A549 (cell line): ENCODE measurements around the gene SGSM1. TPM values are rescaled to one million over a fixed set of nuclear protein-coding genes. Genes with fewer than 3 reads are reported as not detected.

Source experiments
- ATAC-seq, 2 experiments: fragments of 200-7000 bp in 1 of 2; fragments of >200 bp in 1 of 2; cut with Nextera tagmentation in 1 of 2; cut with Tn5 transposase in 1 of 2; 3 replicates each; pipeline versions ENCODE4 v1.8.0 to v1.9.1; 2018 to 2020; ENCODE audit warnings: mild to moderate bottlenecking in 1 of 2, moderate library complexity in 1 of 2
- CTCF ChIA-PET: fragments of 300-600 bp; sonication (Branson Sonifier 250); formaldehyde crosslinking; extraction: SDS; loops from one replicate; lab custom pipeline; 2021; ENCODE audit warnings: antibody characterized with exemption, inconsistent platforms; lab: Yijun Ruan, JAX
- POLR2A ChIA-PET: fragments of 350-600 bp; formaldehyde crosslinking; extraction: SDS; loops from one replicate; lab custom pipeline; 2021; ENCODE audit warnings: antibody characterized with exemption, inconsistent platforms; lab: Yijun Ruan, JAX
- DNase-seq, 2 experiments: peaks; one replicate each; pipeline versions ENCODE4 v3.0.0 to v3.0.0-alpha.2; 2011 to 2016; ENCODE audit warnings: low read depth in 1 of 2, low spot score in 1 of 2
- FAIRE-seq: peaks from 2 replicates; lab custom pipeline; 2011; peaks lifted over from hg19 to GRCh38; lab: Jason Lieb, UNC
- H3K27ac ChIP-seq, 2 experiments: fragments of >200 bp; sonication (Bioruptor Twin); formaldehyde crosslinking; 3 replicates each; pipeline ENCODE4 v1.5.1; 2016 to 2017
- H3K4me1 ChIP-seq: fragments of >200 bp; sonication (Bioruptor Twin); formaldehyde crosslinking; 3 replicates; pipeline ENCODE4 v1.6.1; 2016
- H3K4me2 ChIP-seq: fragments of >200 bp; sonication (Bioruptor Twin); formaldehyde crosslinking; 3 replicates; pipeline ENCODE4 v1.6.1; 2016
- H3K4me3 ChIP-seq: fragments of >200 bp; sonication (Bioruptor Twin); formaldehyde crosslinking; 3 replicates; pipeline ENCODE4 v1.5.1; 2016
- H3K9me3 ChIP-seq: fragments of >200 bp; sonication (Bioruptor Twin); formaldehyde crosslinking; 3 replicates; pipeline ENCODE4 v1.6.1; 2016
- CHD2 ChIP-seq: fragments of 150-350 bp; IDR thresholded peaks from 2 replicates; pipeline ENCODE4 v1.6.1; 2014; ENCODE audit warnings: low read length; ENCODE audit not compliant: partially characterized antibody
- CHD4 ChIP-seq: fragments of 200-600 bp; sonication (generic); IDR thresholded peaks from 2 replicates; pipeline ENCODE4 v1.6.1; 2016; ENCODE audit warnings: antibody characterized with exemption, mild to moderate bottlenecking, borderline replicate concordance
- EHF ChIP-seq: fragments of 250-450 bp; sonication (Bioruptor Pico); IDR thresholded peaks from 2 replicates; pipeline ENCODE4 v1.5.0; 2020; ENCODE audit warnings: mild to moderate bottlenecking
- ESRRA ChIP-seq: fragments of 150-350 bp; IDR thresholded peaks from 2 replicates; pipeline ENCODE4 v1.6.1; 2014; ENCODE audit warnings: mild to moderate bottlenecking, low read length, borderline replicate concordance
- FOSL2 ChIP-seq, 2 experiments: fragments of 450-650 bp in 1 of 2; fragments of >200 bp in 1 of 2; sonication (Bioruptor Twin) in 1 of 2; formaldehyde crosslinking; IDR thresholded peaks; 2 replicates each; pipeline versions ENCODE4 v1.5.0 to v1.6.1; 2016 to 2020; ENCODE audit warnings: mild to moderate bottlenecking in 1 of 2, moderate library complexity in 1 of 2
- HDAC2 ChIP-seq: fragments of 200-600 bp; sonication (generic); IDR thresholded peaks from 2 replicates; pipeline ENCODE4 v1.6.1; 2016
- JUN ChIP-seq, 2 experiments: fragments of >200 bp; sonication (Bioruptor Twin); formaldehyde crosslinking; IDR thresholded peaks; 2 replicates in 1 of 2; 3 replicates in 1 of 2; pipeline ENCODE4 v1.6.1; 2016 to 2017
- MAFK ChIP-seq: fragments of 450-650 bp; IDR thresholded peaks from 2 replicates; pipeline ENCODE4 v1.6.1; 2014; ENCODE audit not compliant: partially characterized antibody
- MAZ ChIP-seq: fragments of 150-350 bp; IDR thresholded peaks from 2 replicates; pipeline ENCODE4 v1.6.1; 2014; ENCODE audit warnings: antibody characterized with exemption, low read depth, low read length, borderline replicate concordance
- NPAS2 ChIP-seq: fragments of 250-450 bp; sonication (Bioruptor Pico); IDR thresholded peaks from 2 replicates; pipeline ENCODE4 v1.8.0; 2022; ENCODE audit warnings: mild to moderate bottlenecking, moderate library complexity, borderline replicate concordance
- PBX3 ChIP-seq: IDR thresholded peaks from 2 replicates; pipeline ENCODE4 v1.6.1; 2012
- PHF8 ChIP-seq: fragments of 200-600 bp; sonication (generic); IDR thresholded peaks from 2 replicates; pipeline ENCODE4 v1.6.1; 2016; ENCODE audit warnings: low read depth, mild to moderate bottlenecking, antibody characterized with exemption, moderate library complexity, borderline replicate concordance
- RAD21 ChIP-seq, 2 experiments: fragments of >200 bp in 1 of 2; sonication (Bioruptor Twin) in 1 of 2; formaldehyde crosslinking in 1 of 2; IDR thresholded peaks in 1 of 2; conservative IDR thresholded peaks in 1 of 2; 2 replicates in 1 of 2; 3 replicates in 1 of 2; pipeline ENCODE4 v1.6.1; 2012 to 2018; ENCODE audit warnings: inconsistent platforms in 1 of 2
- RARB ChIP-seq: fragments of 250-450 bp; sonication (Bioruptor Pico); IDR thresholded peaks from 2 replicates; pipeline ENCODE4 v1.8.0; 2021; ENCODE audit warnings: mild to moderate bottlenecking, moderate library complexity
- SMC3 ChIP-seq: fragments of >200 bp; sonication (Bioruptor Twin); formaldehyde crosslinking; IDR thresholded peaks from 3 replicates; pipeline ENCODE4 v1.6.1; 2018; ENCODE audit warnings: inconsistent platforms
- ZSCAN20 ChIP-seq: fragments of 250-450 bp; sonication (Bioruptor Pico); IDR thresholded peaks from 2 replicates; pipeline ENCODE4 v1.8.0; 2022; ENCODE audit warnings: mild to moderate bottlenecking, moderate library complexity
- WGBS: methylation state at CpG from one replicate; pipeline ENCODE4 v1.1.6; 2017; ENCODE audit errors: missing lambda C conversion rate; 5-methylcytosine and 5-hydroxymethylcytosine counted together
- polyA plus RNA-seq, 4 experiments: library from polyadenylated mRNA; depleted of rRNA in 3 of 4; stranded (reverse); fragments of >200 nt; fragmentation: RNase III in 1 of 4; extraction: RNeasy Plus Mini Kit Qiagen cat#74134 plus additional on column Dnase treatment in 1 of 4; gene quantifications; 2 replicates in 3 of 4; 3 replicates in 1 of 4; pipeline ENCODE4 v1.2.3, GENCODE V29; 2011 to 2017

SGSM1 gene
- polyA plus RNA-seq, 2 of the 4 experiments (the other 2 are of a cell fraction) = 0.50 to 1.4 TPM

DNA sequence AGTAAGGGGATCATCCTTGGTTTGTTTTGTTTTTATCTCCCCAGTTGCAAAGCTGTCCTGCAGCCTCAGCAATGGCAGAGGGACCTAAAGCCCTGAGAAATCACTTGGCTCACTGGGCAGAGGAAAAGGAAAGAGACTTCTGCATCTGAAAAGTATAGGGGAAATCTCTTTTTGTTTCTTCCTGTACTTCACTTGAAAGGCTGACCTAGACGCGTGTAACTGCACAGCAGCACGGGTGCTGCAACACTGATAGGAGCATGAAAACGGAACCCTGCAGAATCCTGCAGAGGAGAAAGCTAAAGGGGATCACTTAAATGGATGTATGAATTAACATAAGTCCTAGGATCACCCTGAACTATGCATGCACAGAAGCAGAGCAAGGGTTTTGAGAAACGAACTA is 29.5 kb upstream of the SGSM1 start:
- no peak for TF ChIP-seq ESRRA
- Histone ChIP-seq H3K4me3 (no peak overlapping the region), H3K4me1 (no peaks in the 10 kb centered on the region), H3K9me3 (no peaks in the 10 kb centered on the region), H3K4me2 (no peak overlapping the region), H3K27ac (no peak overlapping the region)
- WGBS = 71% methylated on average over 5 of the region's 5 CpGs
- CTCF ChIA-PET = interaction anchor here (0.7 to 1.6 kb wide), 3 partner anchors 14 to 370 kb away, joined by 3 to 4 read pairs (median 3); no protein-coding TSS in a partner anchor
- POLR2A ChIA-PET = no interaction called here
- FAIRE-seq = no peak
- DNase-seq = no peak
- no peak for ATAC-seq

DNA sequence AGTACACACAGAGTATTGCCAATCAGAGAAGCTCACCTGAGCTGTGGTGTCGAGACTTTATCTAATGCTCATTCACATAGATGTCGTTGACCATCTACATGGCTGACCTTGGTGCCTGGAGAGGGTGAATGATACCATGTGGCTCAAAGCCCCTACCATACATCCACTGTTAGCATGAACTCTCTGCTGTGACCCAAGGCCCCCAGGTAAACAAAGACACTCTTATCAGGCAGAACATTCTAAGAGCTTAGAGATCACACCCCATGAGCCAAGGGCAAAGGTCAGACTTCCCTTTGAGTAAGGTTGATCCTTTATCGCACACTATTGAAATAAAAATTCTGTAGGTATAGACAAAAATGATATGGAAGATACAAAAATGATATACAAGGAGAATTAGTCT is 16.5 kb upstream of the SGSM1 start:
- no peaks in the 10 kb centered on the region for H3K9me3 ChIP-seq
- FAIRE-seq = no peak
- ChIA-PET CTCF (interaction anchor here (1.5 to 3.0 kb wide), 3 partner anchors 13 to 20 kb away, joined by 4 to 17 read pairs (median 13); no protein-coding TSS in a partner anchor), POLR2A (no interaction called here)
- 56% methylated on average over 2 of the region's 3 CpGs for WGBS
- no peak for ATAC-seq
- no peak for DNase-seq
- no peaks in the 10 kb centered on the region for H3K4me1 ChIP-seq
- no peak overlapping the region for H3K27ac ChIP-seq
- H3K4me2 ChIP-seq = no peak overlapping the region
- no peak for TF ChIP-seq HDAC2
- H3K4me3 ChIP-seq = no peak overlapping the region

DNA sequence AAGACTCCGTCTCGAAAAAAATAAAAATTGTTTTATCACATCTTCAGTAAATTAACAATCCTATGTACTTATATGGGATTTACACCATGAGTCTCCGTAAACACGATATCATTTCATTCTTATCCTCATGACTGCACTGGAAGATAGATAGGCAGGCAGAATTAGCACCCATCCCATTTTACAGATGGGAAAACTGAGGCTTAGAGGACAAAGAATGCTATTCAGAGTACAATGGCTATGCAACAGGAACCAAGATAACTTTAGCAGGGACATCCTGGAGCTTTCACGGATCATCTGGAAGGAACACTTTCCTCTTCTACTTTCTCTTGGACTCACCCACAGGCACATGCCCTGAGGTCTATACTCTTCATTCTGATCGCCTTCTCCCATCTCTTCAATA is 14.6 kb upstream of the SGSM1 start:
- ChIA-PET CTCF (interaction anchor here (1.6 to 2.5 kb wide), 3 partner anchors 12 to 58 kb away, joined by 6 to 17 read pairs (median 6); no protein-coding TSS in a partner anchor), POLR2A (no interaction called here)
- H3K4me1 ChIP-seq = no peaks in the 10 kb centered on the region
- 38% methylated on average over 6 of the region's 6 CpGs for WGBS
- H3K4me3 ChIP-seq = no peak overlapping the region
- DNase-seq (no peak), ATAC-seq (no peak), FAIRE-seq (no peak)
- TF ChIP-seq PHF8 (no peak), NPAS2 (no peak)
- no peak overlapping the region for H3K4me2 ChIP-seq
- no peaks in the 10 kb centered on the region for H3K9me3 ChIP-seq
- H3K27ac ChIP-seq = no peak overlapping the region

DNA sequence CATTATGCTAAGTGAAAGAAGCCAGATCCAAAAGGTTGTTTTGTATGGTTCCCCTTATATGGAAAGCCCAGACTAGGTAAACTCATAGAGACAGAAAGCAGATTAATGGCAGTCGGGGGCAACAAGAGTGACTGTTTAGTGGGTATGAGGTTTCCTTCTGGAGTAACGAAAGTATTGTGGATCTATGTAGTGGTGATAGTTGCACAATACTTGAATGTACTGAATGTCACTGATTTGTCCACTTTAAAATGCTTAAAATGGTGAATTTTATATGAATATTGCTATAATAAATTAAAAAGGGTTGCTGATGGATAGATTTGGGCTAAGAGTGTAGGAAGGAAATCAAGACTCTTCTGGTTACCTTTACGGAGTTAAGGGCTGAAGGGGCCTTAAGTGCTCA is 10.0 kb upstream of the SGSM1 start:
- ATAC-seq = no peak
- DNase-seq = no peak
- CTCF ChIA-PET = no interaction called here
- H3K9me3 ChIP-seq = no peaks in the 10 kb centered on the region
- no peaks in the 10 kb centered on the region for H3K4me1 ChIP-seq
- no peak for FAIRE-seq
- no peak for TF ChIP-seq EHF (CRISPR knock-in tag)
- TF ChIP-seq MAZ = no peak
- TF ChIP-seq FOSL2 (IDR thresholded peaks at IDR 0.05) = no peak
- no peak for TF ChIP-seq FOSL2 (CRISPR knock-in tag; IDR thresholded peaks at IDR 0.05)
- no peak for TF ChIP-seq JUN (IDR thresholded peaks at IDR 0.05)
- TF ChIP-seq MAFK = no peak
- TF ChIP-seq ZSCAN20 (CRISPR knock-in tag) = no peak
- TF ChIP-seq CHD4 = no peak
- TF ChIP-seq RAD21 (conservative IDR thresholded peaks at IDR 0.05 in 1 of 2, IDR thresholded peaks at IDR 0.05 in 1 of 2) = no peak
- no peak for TF ChIP-seq SMC3
- no peak for TF ChIP-seq PBX3
- TF ChIP-seq CHD2 = no peak
- TF ChIP-seq PHF8 = no peak
- H3K27ac ChIP-seq = no peak overlapping the region
- no peak overlapping the region for H3K4me3 ChIP-seq
- WGBS = 72% methylated on average over 3 of the region's 3 CpGs
- no peak overlapping the region for H3K4me2 ChIP-seq
- POLR2A ChIA-PET = no interaction called here

GRCh38 chr22:24796860-24797259 is 9.2 kb upstream of the SGSM1 start:
- Histone ChIP-seq H3K4me1 (no peaks in the 10 kb centered on the region), H3K9me3 (no peaks in the 10 kb centered on the region), H3K4me2 (no peak overlapping the region), H3K4me3 (no peak overlapping the region), H3K27ac (no peak overlapping the region)
- 28% methylated on average over 4 of the region's 4 CpGs for WGBS
- ChIA-PET CTCF (no interaction called here), POLR2A (no interaction called here)
- DNase-seq (no peak), FAIRE-seq (no peak), ATAC-seq (no peak)
- TF ChIP-seq MAFK = peak; percentile 53
- no peak for TF ChIP-seq RARB
